ENCODE results near the gene ARHGDIB. TPM values are rescaled to one million over a fixed set of nuclear protein-coding genes. Genes with fewer than 3 reads are reported as not detected.

Gene ARHGDIB
- total and polyA plus RNA-seq, 10 of the 15 experiments (the other 5 are each of a cell fraction or from before 2014, with no cell fraction given): 796 to 2,849 (median 1,346) TPM

GRCh38 chr12:14975457-14975856 lies 14.1 kb upstream of the ARHGDIB start (continued):
- TF ChIP-seq CEBPZ (IDR thresholded peaks at IDR 0.05; ENCODE audit: low read depth, low read length) (no peak), ZNF217 (IDR thresholded peaks at IDR 0.05) (no peak), CTCF (IDR thresholded peaks at IDR 0.05 in 2 of 3, conservative IDR thresholded peaks at IDR 0.05 in 1 of 3; ENCODE audit: control insufficient read depth in 2 of 3, extremely low read depth in 1 of 3, insufficient read depth in 1 of 3, low read depth in 3 of 3, low read length in 3 of 3) (no peak), ZNF592 (IDR thresholded peaks at IDR 0.05) (no peak), IRF5 (IDR thresholded peaks at IDR 0.05; ENCODE audit: borderline replicate concordance) (no peak)
- TF ChIP-seq, protein P1, sequence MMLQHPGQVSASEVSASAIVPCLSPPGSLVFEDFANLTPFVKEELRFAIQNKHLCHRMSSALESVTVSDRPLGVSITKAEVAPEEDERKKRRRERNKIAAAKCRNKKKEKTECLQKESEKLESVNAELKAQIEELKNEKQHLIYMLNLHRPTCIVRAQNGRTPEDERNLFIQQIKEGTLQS (IDR thresholded peaks at IDR 0.05; ENCODE audit: borderline replicate concordance, extremely low read depth, low read depth, low read length): no peak

All from GM12878 (cell line).